ENCODE data around the gene TIMM29. TPM values are rescaled to one million over a fixed set of nuclear protein-coding genes. Genes with fewer than 3 reads are reported as not detected.

The TIMM29 gene
- total and polyA plus RNA-seq, 2 donors (not counting 1 experiment from before 2014, with no cell fraction given) = 8.4 to 24.2 TPM

DNA sequence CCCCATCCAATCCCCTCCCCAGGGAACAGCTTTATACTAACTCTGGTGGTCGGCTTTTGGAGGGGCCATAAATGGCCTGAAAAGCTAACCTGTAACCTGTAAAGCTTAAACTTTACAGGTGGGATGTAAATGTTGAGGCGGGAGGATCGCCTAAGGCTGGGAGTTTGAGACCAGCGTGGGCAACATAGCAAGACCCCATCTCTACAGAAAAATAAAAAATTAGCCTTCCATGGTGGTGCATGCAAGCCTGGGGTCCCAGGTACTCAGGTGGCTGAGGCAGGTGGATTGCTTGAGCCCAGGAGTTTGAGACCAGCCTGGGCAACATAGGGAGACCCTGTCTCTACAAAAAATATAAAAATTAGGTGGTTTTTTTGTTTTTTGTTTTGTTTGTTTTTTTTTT lies 38.7 kb upstream of the TIMM29 start:
- H3K9me3 ChIP-seq (ENCODE audit: control extremely low read depth in 1 of 3, control insufficient read depth in 2 of 3, insufficient read depth in 1 of 3, low read length in 2 of 3) = no peaks in the 10 kb centered on the region
- no peaks in the 10 kb centered on the region for H3K27me3 Mint-ChIP-seq
- no peak overlapping the region for H3K27ac ChIP-seq (ENCODE audit: low read length in 2 of 2)
- H3K9ac ChIP-seq (ENCODE audit: low read length) = no peak overlapping the region
- H2AFZ ChIP-seq (ENCODE audit: insufficient read depth, low read depth, low read length, poor library complexity, severe bottlenecking) = no peak overlapping the region
- no CpG with 5 or more reads among the region's 4 CpGs for WGBS (ENCODE audit: insufficient coverage)
- no peaks in the 10 kb centered on the region for H3K9me3 Mint-ChIP-seq (ENCODE audit: insufficient read depth)
- H4K20me1 ChIP-seq (ENCODE audit: control insufficient read depth, insufficient read depth, low read length, poor library complexity, severe bottlenecking) = peaks cover 59% of the 10 kb centered on the region
- DNase-seq = no peak
- H3K4me3 ChIP-seq (ENCODE audit: control extremely low read depth in 1 of 5, extremely low read depth in 1 of 5, insufficient read depth in 1 of 5, low read depth in 2 of 5, low read length in 4 of 5) = no peak overlapping the region
- CTCF ChIA-PET = interaction anchor here (0.7 to 1.7 kb wide), 2 partner anchors 13 to 407 kb away, joined by 5 read pairs; no protein-coding TSS in a partner anchor
- no peak for ATAC-seq (ENCODE audit: low read depth)
- POLR2A ChIA-PET = no interaction called here
- peaks cover 8% of the 10 kb centered on the region for H3K4me1 Mint-ChIP-seq
- TF ChIP-seq, protein P1, sequence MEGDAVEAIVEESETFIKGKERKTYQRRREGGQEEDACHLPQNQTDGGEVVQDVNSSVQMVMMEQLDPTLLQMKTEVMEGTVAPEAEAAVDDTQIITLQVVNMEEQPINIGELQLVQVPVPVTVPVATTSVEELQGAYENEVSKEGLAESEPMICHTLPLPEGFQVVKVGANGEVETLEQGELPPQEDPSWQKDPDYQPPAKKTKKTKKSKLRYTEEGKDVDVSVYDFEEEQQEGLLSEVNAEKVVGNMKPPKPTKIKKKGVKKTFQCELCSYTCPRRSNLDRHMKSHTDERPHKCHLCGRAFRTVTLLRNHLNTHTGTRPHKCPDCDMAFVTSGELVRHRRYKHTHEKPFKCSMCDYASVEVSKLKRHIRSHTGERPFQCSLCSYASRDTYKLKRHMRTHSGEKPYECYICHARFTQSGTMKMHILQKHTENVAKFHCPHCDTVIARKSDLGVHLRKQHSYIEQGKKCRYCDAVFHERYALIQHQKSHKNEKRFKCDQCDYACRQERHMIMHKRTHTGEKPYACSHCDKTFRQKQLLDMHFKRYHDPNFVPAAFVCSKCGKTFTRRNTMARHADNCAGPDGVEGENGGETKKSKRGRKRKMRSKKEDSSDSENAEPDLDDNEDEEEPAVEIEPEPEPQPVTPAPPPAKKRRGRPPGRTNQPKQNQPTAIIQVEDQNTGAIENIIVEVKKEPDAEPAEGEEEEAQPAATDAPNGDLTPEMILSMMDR (IDR thresholded peaks at IDR 0.05) = no peak
- no peak for TF ChIP-seq EZH2 (IDR thresholded peaks at IDR 0.05; ENCODE audit: borderline replicate concordance, insufficient read depth, low read depth, low read length, poor library complexity, severe bottlenecking)
- no peak overlapping the region for H3K4me3 Mint-ChIP-seq
- H3K79me2 ChIP-seq (ENCODE audit: control insufficient read depth, insufficient read depth, low read length) = peaks cover 87% of the 10 kb centered on the region
- no peaks in the 10 kb centered on the region for H3K36me3 ChIP-seq (replicated peaks in 1 of 2; ENCODE audit: control extremely low read depth in 1 of 2, control insufficient read depth in 1 of 2, extremely low read depth in 1 of 2, insufficient read depth in 2 of 2, low read length in 1 of 2)
- intact Hi-C loops (cut with micrococcal nuclease) = no loop called here
- H3K4me2 ChIP-seq (replicated peaks; ENCODE audit: low read depth, low read length, poor library complexity, severe bottlenecking) = no peak overlapping the region
- peaks cover 0 to 7% of the 10 kb centered on the region in 2 donors for H3K4me1 ChIP-seq (ENCODE audit: control insufficient read depth in 2 of 2, insufficient read depth in 2 of 2, low read length in 2 of 2)
- H3K27ac Mint-ChIP-seq = no peak overlapping the region
- H3K27me3 ChIP-seq (replicated peaks in 1 of 4; ENCODE audit: control extremely low read depth in 1 of 4, control insufficient read depth in 3 of 4, insufficient read depth in 4 of 4, low read length in 3 of 4) = no peaks in the 10 kb centered on the region

DNA sequence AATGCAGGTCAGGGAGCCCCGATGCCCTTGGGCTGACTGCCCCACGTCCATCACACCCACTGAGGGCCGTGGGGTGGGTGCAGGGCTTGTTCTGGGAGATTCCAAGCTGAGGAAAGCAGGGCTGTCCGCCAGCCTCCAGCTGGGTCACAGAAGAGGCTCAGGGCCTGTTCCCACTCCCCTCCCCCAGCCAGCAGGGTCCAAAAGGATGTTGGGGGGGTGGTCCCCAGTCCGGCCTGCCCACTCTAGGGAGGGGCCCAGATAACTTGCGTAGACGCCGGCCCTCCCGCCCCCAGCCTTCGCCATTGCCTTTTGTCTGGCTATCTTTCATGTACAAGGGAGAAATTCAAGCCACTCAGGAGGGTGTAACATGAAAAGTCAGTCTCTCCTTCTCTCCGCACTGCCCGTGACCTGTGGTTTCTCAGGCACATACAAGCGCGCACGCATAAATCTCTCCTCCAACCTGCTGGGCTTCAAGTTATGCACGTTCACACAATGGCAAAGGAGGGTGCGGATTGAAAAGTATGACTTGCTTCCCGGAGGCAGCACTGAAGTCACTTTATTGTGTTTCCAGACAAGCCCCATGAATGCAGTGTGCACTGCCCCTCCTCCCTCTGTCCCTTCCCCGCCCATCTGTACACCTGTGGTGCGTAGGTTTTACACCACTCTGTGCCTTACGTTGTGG lies 37.1 kb upstream of the TIMM29 start:
- Histone ChIP-seq H3K4me3 (ENCODE audit: control extremely low read depth in 1 of 5, extremely low read depth in 1 of 5, insufficient read depth in 1 of 5, low read depth in 2 of 5, low read length in 4 of 5) (no peak overlapping the region), H3K4me2 (replicated peaks; ENCODE audit: low read depth, low read length, poor library complexity, severe bottlenecking) (no peak overlapping the region), H3K9ac (ENCODE audit: low read length) (no peak overlapping the region), H3K27me3 (replicated peaks in 1 of 4; ENCODE audit: control extremely low read depth in 1 of 4, control insufficient read depth in 3 of 4, insufficient read depth in 4 of 4, low read length in 3 of 4) (no peaks in the 10 kb centered on the region), H3K4me1 (ENCODE audit: control insufficient read depth in 2 of 2, insufficient read depth in 2 of 2, low read length in 2 of 2) (peaks cover 0 to 7% of the 10 kb centered on the region in 2 donors), H3K79me2 (ENCODE audit: control insufficient read depth, insufficient read depth, low read length) (peaks cover 88% of the 10 kb centered on the region), H4K20me1 (ENCODE audit: control insufficient read depth, insufficient read depth, low read length, poor library complexity, severe bottlenecking) (peaks cover 60% of the 10 kb centered on the region), H3K27ac (ENCODE audit: low read length in 2 of 2) (no peak overlapping the region), H3K9me3 (ENCODE audit: control extremely low read depth in 1 of 3, control insufficient read depth in 2 of 3, insufficient read depth in 1 of 3, low read length in 2 of 3) (no peaks in the 10 kb centered on the region), H2AFZ (ENCODE audit: insufficient read depth, low read depth, low read length, poor library complexity, severe bottlenecking) (no peak overlapping the region), H3K36me3 (replicated peaks in 1 of 2; ENCODE audit: control extremely low read depth in 1 of 2, control insufficient read depth in 1 of 2, extremely low read depth in 1 of 2, insufficient read depth in 2 of 2, low read length in 1 of 2) (no peaks in the 10 kb centered on the region)
- Mint-ChIP-seq H3K4me3 (no peak overlapping the region), H3K27ac (no peak overlapping the region), H3K9me3 (ENCODE audit: insufficient read depth) (no peaks in the 10 kb centered on the region), H3K27me3 (no peaks in the 10 kb centered on the region), H3K4me1 (peaks cover 11% of the 10 kb centered on the region)
- ATAC-seq (ENCODE audit: low read depth) = no peak
- no peak for DNase-seq
- ChIA-PET CTCF (interaction anchor here (0.6 kb wide), 1 partner anchor 10 kb away, joined by 3 read pairs; no protein-coding TSS in a partner anchor), POLR2A (no interaction called here)
- WGBS (ENCODE audit: insufficient coverage) = 98% methylated on average over 18 of the region's 21 CpGs
- TF ChIP-seq, protein P1 (IDR thresholded peaks at IDR 0.05) = no peak
- TF ChIP-seq EZH2 (IDR thresholded peaks at IDR 0.05; ENCODE audit: borderline replicate concordance, insufficient read depth, low read depth, low read length, poor library complexity, severe bottlenecking) = no peak
- intact Hi-C loops (cut with micrococcal nuclease) = no loop called here

Data from B cell (primary cell).